Measurements from ENCODE around the gene REXO1.
"Not testable (repeated sequence)": the region's sequence is repeated elsewhere in the genome, so short reads cannot be mapped to it uniquely, and the experiment has no call there.

Gene REXO1

DNA sequence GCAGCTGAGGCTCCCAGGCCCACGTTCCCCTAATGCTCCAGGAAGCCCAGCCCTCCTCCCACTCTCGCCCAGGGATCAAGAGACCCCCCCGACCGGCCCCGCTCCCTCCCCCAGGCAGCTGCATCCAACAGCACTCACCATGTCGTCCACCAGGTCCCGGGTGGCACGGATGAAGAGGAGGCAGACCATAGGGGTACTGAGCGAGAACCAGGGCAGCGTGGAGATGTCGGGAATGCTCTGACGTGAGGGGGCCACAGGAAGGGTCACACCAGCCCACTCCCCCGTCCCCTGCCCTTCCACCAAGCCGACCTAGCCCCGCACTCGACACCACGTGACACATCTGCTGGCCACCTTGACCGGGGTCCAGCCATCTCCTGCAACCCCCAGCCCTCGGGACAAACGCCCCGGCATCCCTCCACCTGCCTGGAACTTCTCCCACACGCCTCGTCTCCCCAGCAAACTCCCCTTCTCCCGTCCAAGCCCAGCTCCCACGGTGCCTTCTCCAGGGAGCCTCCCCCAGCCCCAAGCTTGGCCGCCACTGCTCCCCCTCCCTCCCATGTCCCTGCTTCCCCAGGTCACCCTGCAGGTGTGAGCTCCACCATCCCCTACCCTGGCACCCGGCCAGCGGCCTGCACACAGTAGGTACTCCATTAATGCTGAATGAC, 41.1 kb downstream of the REXO1 start:
- Histone ChIP-seq H3K36me3 (ENCODE audit: insufficient read depth, low read length) (no peaks in the 10 kb centered on the region), H3K9me3 (ENCODE audit: control insufficient read depth, insufficient read depth, low read length) (no peaks in the 10 kb centered on the region), H3K9ac (ENCODE audit: low read depth, low read length) (no peak overlapping the region), H3K4me1 (ENCODE audit: insufficient read depth, low read length) (no peaks in the 10 kb centered on the region)

DNA sequence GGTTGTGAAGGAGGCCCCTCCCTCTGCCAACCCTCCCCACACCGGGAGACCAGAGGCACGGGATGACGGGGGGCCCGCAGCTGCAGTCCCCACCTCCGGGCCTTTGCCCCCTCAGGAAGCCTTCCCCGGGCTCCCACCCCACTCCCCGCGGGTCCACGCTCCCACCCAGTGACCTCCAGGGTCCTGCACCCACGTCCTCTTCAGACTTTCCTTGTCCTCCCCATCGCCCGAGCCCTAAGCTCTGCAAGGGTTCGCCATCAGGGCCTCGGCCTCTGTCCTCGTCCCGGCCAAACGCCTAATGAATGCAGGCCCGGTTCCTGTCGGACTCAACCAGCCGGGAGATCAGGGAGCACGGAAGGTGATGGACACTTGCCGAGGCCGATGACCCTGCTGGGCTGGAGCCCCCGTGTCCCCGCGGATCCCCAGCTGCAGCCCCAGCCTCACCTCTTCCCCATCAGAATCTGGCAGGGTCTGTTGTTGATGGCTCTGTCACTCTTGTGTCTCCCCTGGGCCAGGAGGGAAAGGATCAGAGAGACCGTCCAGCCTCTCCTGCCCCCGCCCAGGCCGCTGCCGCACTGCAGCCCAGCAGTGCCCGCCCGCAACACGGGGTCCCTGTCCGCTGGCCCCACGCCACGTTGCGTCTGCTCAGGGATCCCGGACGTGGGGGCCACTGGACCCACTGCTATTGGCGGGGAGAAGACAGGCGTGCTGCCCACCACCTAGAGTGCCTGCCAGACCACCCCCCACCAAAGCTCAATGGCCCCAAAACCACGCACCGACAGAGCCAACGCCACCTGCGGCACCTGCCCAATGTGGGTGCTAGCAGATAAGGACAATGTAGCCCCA, 41.9 kb downstream of the REXO1 start:
- no peak overlapping the region for H3K9ac ChIP-seq (ENCODE audit: low read depth, low read length)
- no peaks in the 10 kb centered on the region for H3K9me3 ChIP-seq (ENCODE audit: control insufficient read depth, insufficient read depth, low read length)
- no peaks in the 10 kb centered on the region for H3K36me3 ChIP-seq (ENCODE audit: insufficient read depth, low read length)

DNA sequence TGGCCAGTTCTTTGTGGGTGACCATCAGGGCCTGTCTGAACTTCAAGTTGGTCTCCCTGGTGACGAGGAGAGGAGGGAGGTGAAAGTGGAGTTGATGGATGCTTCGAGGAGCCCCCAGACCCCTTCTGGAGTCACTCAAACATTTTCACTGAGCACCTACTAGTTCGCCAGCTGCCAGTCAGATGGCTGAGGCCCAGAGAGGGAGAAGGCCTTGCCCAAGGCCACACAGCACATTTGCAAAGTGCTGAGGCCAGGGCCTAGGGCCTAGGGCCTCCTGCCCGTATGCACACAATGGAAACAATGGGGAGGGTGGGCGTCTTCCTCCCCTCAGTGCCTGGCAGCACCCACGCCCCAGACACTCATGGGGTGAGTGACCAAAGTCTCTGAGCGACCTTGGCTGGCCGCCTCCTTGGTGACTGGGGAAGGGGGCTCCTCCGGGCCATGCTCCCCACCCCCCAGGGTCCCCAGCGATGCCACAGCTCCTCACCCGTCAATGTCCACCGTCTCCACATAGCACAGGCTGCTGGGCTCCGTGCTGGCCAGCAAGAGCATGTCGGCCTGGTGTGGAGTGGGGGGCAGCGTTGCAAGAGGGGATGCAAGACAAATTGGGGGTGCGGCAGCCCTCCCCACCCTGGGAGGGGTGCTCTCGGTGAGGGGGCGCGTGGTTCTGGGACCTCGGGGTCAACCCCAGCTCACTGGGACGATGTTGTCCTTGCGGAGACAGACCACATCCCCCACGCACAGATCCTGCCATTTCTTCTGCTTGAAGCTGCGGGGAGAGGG, 42.7 kb downstream of the REXO1 start:
- Histone ChIP-seq H3K9ac (ENCODE audit: low read depth, low read length) (no peak overlapping the region), H3K4me1 (ENCODE audit: insufficient read depth, low read length) (no peaks in the 10 kb centered on the region), H3K9me3 (ENCODE audit: control insufficient read depth, insufficient read depth, low read length) (no peaks in the 10 kb centered on the region), H3K36me3 (ENCODE audit: insufficient read depth, low read length) (no peaks in the 10 kb centered on the region)

More for the DNA sequence above, 41.9 kb downstream of the REXO1 start:
- H3K4me1 ChIP-seq (ENCODE audit: insufficient read depth, low read length) = no peaks in the 10 kb centered on the region

DNA sequence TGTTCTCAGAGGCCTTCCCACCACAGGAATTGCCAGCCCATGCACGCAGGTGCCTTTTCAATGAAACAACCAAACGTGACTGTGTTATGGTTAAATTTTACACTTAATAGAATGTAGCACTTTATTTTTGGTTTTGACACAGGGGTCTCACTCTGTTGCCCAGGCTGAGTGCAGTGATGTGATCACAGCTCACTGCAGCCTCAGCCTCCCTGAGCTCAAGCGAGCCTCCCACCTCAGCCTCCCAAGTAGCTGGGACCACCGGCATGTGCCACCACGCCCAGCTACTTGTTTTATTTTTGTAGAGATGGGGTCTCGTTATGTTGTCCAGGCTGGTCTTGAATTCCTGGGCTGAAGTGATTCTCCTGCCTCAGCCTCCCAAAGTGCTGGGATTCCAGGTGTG, 43.4 kb downstream of the REXO1 start:
- Histone ChIP-seq H3K9me3 (ENCODE audit: control insufficient read depth, insufficient read depth, low read length) (no peaks in the 10 kb centered on the region), H3K36me3 (ENCODE audit: insufficient read depth, low read length) (no peaks in the 10 kb centered on the region), H3K9ac (ENCODE audit: low read depth, low read length) (no peak overlapping the region), H3K4me1 (ENCODE audit: insufficient read depth, low read length) (no peaks in the 10 kb centered on the region)

DNA sequence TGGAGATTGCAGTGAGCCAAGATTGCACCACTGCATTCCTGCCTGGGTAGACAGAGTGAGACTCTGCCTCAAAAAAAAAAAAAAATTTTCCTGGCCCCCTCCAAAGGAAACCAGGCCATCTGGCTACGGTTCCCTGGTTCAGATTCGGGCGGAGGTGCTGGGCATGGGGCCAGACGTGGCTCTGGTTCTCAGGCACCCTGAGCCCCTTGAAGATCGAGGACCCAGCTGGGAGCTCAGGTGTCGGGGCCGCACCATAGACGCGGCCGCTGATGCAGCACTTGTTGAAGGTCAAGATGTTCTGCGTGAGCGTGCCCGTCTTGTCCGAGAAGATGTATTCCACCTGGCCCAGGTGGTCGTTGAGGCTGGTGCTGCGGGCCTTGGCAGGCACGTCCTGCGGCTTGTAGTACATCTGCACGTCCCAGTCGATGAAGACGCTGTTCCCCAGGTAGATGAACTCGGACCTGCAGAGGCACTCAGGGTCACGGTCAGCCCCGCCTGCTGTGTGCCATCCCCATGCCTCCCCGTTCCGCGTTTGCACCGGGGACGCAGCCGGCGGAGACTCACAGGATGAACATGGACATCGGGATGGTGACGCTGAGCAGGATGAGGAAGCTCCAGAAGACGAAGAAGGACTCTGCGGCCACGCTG, 48.5 kb downstream of the REXO1 start:
- H3K9me3 ChIP-seq (ENCODE audit: control insufficient read depth, insufficient read depth, low read length) = no peaks in the 10 kb centered on the region
- H3K4me1 ChIP-seq (ENCODE audit: insufficient read depth, low read length) = 0 out of 2 replicates have a peak, but pooled peaks cover 4% of the 10 kb centered on the region
- no peak overlapping the region for H3K9ac ChIP-seq (ENCODE audit: low read depth, low read length)
- no peaks in the 10 kb centered on the region for H3K36me3 ChIP-seq (ENCODE audit: insufficient read depth, low read length)

DNA sequence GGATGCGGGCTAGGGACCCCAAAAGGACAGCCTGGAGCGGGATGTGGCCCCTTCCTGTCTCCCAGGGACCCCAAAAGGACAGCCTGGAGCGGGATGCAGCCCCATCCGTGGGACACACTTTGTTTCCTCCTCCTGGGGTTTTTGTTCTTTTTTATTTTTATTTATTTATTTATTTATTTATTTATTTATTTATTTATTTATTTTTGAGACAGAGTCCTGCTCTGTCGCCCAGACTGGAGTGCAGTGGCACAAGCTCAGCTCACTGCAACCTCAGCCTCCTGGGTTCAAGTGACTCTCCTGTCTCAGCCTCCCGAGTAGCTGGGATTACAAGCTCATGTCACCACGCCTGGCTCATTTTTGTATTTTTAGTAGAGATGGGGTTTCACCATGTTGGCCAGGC, 51.0 kb downstream of the REXO1 start:
- H3K36me3 ChIP-seq (ENCODE audit: insufficient read depth, low read length); H3K9ac ChIP-seq (ENCODE audit: low read depth, low read length); H3K9me3 ChIP-seq (ENCODE audit: control insufficient read depth, insufficient read depth, low read length): not testable (repeated sequence)
- H3K4me1 ChIP-seq (ENCODE audit: insufficient read depth, low read length) = peaks cover 13% of the 10 kb centered on the region; the same call in 1 of the 2 replicates

DNA sequence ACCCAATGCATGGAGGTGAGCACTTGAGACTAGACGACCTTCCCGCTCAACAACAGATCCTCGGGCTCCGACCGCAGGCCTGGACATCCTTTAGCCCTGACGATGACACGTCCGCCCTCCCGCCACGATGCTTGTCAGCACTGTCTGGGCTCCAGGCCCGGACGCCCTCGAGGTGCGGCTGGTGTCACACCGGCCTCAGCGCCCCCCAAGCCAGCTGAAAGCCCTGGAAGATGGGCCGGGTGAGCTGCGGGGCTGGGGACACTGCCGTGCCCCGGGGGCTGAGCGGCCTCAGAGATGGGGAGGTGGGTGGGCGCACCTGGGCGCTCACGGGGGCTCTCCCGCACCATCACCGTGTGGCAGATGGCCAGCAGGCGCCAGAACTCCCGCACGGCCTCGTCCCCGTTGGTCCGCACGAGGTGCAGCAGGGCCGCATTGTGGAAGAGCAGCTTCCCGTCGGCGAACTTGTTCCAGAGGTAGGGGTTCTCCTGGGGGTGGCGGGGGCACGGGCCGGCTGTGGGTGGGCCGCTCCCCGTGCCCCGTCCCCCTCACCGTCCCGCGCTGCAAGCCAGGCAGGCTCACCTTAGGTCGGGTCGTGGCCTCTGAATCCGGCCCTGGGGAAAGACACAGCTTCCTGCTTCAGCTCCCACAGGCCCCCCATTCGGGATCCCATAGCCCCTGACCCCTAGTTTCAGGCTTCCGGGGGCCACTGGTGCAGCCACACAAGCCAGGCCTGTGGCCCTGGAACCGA, 51.7 kb downstream of the REXO1 start:
- no peaks in the 10 kb centered on the region for H3K36me3 ChIP-seq (ENCODE audit: insufficient read depth, low read length)
- no peak overlapping the region for H3K9ac ChIP-seq (ENCODE audit: low read depth, low read length)
- peaks cover 13% of the 10 kb centered on the region; the same call in 1 of the 2 replicates for H3K4me1 ChIP-seq (ENCODE audit: insufficient read depth, low read length)
- no peaks in the 10 kb centered on the region for H3K9me3 ChIP-seq (ENCODE audit: control insufficient read depth, insufficient read depth, low read length)

DNA sequence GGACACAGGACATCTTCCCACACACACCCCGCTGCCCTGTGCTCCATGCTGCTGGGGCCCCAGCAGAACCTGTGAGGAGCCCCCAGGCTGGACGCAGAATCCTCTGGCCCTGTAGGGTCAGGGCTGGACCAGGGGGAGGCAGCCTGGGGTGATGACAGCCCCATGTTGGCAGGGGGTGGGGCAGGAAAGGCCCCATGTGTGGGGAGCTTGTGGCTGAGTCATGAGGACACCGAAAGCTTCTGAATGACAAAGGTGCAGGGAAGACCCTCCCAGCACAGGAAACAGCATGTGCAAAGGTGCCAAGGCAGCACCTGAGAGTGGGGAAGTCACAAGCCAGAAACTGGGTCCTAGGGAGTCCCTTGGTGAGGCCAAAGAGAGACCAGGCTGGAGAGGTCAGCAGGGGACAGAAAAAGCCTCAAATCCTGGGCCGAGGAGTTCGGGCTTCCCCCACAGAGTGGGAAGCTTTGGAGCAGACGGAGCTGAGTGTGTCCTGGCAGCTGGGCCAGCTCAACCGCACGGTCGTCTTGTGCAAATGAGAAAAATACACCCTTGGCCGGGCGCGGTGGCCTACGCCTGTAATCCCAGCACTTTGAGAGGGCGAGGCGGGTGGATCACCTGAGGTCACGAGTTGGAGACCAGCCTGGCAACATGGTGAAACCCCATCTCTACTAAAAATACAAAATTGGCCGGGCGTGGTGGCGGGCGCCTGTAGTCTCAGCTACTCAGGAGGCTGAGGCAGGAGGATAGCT, 53.7 kb downstream of the REXO1 start:
- Histone ChIP-seq H3K4me1 (ENCODE audit: insufficient read depth, low read length) (peaks cover 13% of the 10 kb centered on the region; the same call in 1 of the 2 replicates), H3K9me3 (ENCODE audit: control insufficient read depth, insufficient read depth, low read length) (peaks cover 3% of the 10 kb centered on the region; the same call in 1 of the 2 replicates), H3K36me3 (ENCODE audit: insufficient read depth, low read length) (no peaks in the 10 kb centered on the region), H3K9ac (ENCODE audit: low read depth, low read length) (no peak overlapping the region)

DNA sequence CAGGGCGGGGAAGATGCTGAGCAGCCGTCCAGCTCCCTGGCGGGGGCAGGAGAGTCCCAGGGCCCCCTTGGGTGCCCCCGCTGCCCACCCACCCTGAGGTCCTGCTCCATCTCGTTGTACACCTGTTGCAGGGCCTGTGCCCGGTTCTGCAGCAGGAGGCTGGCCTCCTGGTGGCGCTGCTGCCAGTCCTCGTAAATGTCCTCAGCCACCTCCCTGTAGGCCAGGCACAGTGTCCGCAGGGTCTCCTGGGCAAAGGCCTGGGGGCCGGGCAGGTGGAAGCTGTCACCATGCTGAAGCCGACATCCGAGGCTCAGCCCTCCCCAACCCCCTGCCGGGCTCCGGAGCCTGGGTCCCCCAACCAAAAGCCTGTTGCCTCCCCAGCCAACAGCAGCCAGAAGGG, 56.4 kb downstream of the REXO1 start:
- peaks cover 13% of the 10 kb centered on the region; the same call in 1 of the 2 replicates for H3K4me1 ChIP-seq (ENCODE audit: insufficient read depth, low read length)
- no peaks in the 10 kb centered on the region for H3K36me3 ChIP-seq (ENCODE audit: insufficient read depth, low read length)
- H3K9me3 ChIP-seq (ENCODE audit: control insufficient read depth, insufficient read depth, low read length) = peaks cover 3% of the 10 kb centered on the region; the same call in 1 of the 2 replicates
- no peak overlapping the region for H3K9ac ChIP-seq (ENCODE audit: low read depth, low read length)

DNA sequence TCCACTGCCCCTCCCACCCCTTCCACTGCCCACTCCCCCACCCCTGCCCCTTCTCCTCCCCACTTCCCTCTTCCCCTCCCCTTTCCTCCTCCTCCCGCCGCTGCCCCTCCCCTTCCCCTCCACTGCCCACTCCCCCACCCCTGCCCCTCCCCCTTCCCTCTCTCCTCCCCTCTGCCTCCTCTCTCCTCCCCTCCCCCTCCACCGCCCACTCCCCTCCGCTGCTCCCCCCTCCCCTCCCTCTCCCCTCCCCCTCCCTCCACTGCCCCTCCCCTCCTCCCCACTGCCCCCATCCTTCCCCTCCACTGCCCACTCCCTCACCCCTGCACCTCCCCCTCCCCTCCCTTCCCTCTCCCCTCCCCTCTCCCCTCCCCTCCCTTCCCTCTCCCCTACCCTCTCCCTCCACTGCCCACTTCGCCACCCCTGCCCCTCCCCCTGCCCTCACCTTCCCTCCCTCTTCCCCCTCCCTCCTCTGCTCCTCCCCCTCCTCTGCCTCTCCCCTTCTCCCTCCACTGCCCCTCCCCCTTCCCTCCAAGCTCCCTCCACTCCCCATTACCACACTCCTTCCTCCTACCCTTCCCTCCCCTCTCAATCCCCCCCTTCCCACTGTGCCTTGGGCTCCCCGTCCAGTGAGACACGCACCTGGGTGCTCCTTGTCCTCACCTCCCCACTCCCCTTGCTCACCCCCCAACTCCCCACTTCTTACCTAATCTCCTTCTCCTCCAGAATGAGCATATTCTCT, 58.1 kb downstream of the REXO1 start:
- peaks cover 3% of the 10 kb centered on the region; the same call in 1 of the 2 replicates for H3K9me3 ChIP-seq (ENCODE audit: control insufficient read depth, insufficient read depth, low read length)
- no peaks in the 10 kb centered on the region for H3K36me3 ChIP-seq (ENCODE audit: insufficient read depth, low read length)
- H3K9ac ChIP-seq (ENCODE audit: low read depth, low read length) = peak overlapping the region; percentile 53; the same call in 1 of the 2 replicates
- H3K4me1 ChIP-seq (ENCODE audit: insufficient read depth, low read length) = peaks cover 9% of the 10 kb centered on the region; the same call in 1 of the 2 replicates

DNA sequence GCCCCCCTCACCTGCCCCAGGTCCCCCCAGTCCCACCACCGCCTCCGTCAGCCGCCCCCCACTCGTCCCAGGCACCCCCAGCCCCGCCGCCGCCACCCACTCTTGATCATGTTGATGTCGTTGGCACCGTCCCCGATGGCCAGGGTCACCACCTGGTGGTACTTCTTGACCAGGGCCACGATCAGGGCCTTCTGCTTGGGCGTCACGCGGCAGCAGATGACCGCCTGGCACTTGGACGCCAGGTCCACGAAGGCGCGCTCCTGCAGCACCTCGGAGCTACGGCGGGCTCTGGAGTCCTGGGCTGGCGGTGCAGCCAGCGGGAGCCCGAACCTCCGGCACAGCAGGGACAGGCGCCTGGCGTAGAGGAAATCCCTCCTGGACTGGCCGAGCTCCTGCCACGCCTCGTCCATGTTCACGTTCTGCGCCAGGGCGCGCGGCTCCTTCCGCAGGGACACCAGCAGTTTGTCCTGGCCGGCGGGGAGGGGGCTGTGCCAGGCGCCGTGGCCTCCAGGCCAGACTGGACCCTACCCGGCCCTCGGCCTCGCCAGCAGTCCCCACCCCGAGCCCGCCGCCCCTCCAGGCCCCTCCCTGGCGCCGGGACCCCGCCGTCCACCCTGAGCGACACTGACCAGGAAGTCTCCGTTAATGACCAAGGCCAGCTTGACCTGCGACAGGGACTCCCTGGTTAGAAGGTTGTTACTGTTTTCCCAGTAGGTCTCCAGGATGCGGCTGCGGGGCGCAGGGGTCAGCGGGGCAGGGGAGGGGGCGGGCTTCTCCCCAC, 58.8 kb downstream of the REXO1 start:
- Histone ChIP-seq H3K36me3 (ENCODE audit: insufficient read depth, low read length) (no peaks in the 10 kb centered on the region), H3K4me1 (ENCODE audit: insufficient read depth, low read length) (peaks cover 6% of the 10 kb centered on the region; the same call in 1 of the 2 replicates), H3K9me3 (ENCODE audit: control insufficient read depth, insufficient read depth, low read length) (peaks cover 3% of the 10 kb centered on the region; the same call in 1 of the 2 replicates), H3K9ac (ENCODE audit: low read depth, low read length) (peak overlapping the region; percentile 31; the same call in 1 of the 2 replicates)

DNA sequence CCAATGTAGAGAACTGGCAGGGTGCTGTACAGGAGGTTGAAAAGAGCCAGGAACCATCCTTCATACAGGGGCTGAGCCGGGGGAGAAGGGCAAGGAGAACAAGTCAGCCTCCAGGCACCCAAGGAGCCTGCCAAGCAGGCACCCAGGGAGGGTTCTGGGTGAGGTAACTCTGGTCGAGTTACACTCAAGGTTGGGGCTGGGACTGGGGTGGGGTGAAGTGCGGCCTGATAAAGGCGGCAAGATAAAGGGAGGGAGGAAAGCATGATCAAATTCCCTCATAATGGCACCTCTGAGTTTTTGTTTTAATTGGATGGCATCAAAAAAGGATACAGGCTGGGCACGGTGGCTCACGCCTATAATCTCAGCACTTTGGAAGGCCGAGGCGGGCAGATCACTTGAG, 61.2 kb downstream of the REXO1 start:
- no peaks in the 10 kb centered on the region for H3K4me1 ChIP-seq (ENCODE audit: insufficient read depth, low read length)
- H3K36me3 ChIP-seq (ENCODE audit: insufficient read depth, low read length) = no peaks in the 10 kb centered on the region
- H3K9ac ChIP-seq (ENCODE audit: low read depth, low read length) = no peak overlapping the region
- peaks cover 5% of the 10 kb centered on the region for H3K9me3 ChIP-seq (ENCODE audit: control insufficient read depth, insufficient read depth, low read length)

Data from ES-I3 (cell line).